OCI-LY1 (cell line): Measurements from ENCODE around the gene PLPP4.

Source experiments
- H2AFZ ChIP-seq: fragments of 200-600 bp; sonication (generic), shearing (Covaris generic); 2 replicates; pipeline ENCODE4 v1.6.0; 2014; ENCODE audit warnings: antibody characterized with exemption, mild to moderate bottlenecking, low read length
- H3F3A ChIP-seq: fragments of 200-600 bp; sonication (generic), shearing (Covaris generic); 2 replicates; pipeline ENCODE4 v1.6.0; 2014; ENCODE audit warnings: mild to moderate bottlenecking, antibody characterized with exemption, low read length, moderate library complexity; ENCODE audit not compliant: insufficient read depth
- H3K27ac ChIP-seq: fragments of 200-600 bp; sonication (generic); 2 replicates; pipeline ENCODE4 v1.5.1; 2014; ENCODE audit warnings: low read length, mixed run types, mild to moderate bottlenecking, low read depth; ENCODE audit not compliant: poor library complexity, severe bottlenecking
- H3K27me3 ChIP-seq: fragments of 200-600 bp; sonication (generic); 2 replicates; pipeline ENCODE4 v1.6.0; 2014; ENCODE audit warnings: antibody characterized with exemption, mild to moderate bottlenecking, low read length, moderate library complexity; ENCODE audit not compliant: insufficient read depth
- H3K36me3 ChIP-seq: fragments of 200-600 bp; sonication (generic); 2 replicates; pipeline ENCODE4 v1.6.1; 2014; ENCODE audit warnings: mild to moderate bottlenecking, antibody characterized with exemption, low read length, moderate library complexity, mixed read lengths; ENCODE audit not compliant: insufficient read depth
- H3K4me1 ChIP-seq: fragments of 200-600 bp; sonication (generic); 2 replicates; pipeline ENCODE4 v1.5.1; 2014; ENCODE audit warnings: mild to moderate bottlenecking, low read length, moderate library complexity; ENCODE audit not compliant: insufficient read depth, severe bottlenecking
- H3K4me2 ChIP-seq: fragments of 200-600 bp; sonication (generic), shearing (Covaris generic); 2 replicates; pipeline ENCODE4 v1.6.1; 2014; ENCODE audit warnings: low read length
- H3K4me3 ChIP-seq: fragments of 200-600 bp; sonication (generic); 2 replicates; pipeline ENCODE4 v1.5.1; 2014; ENCODE audit warnings: low read length, low read depth, mild to moderate bottlenecking, mixed read lengths; ENCODE audit not compliant: poor library complexity, severe bottlenecking
- H3K79me2 ChIP-seq: fragments of 200-600 bp; shearing (Covaris generic); 2 replicates; pipeline ENCODE4 v1.6.1; 2016; ENCODE audit warnings: mixed run types, low read length, mixed read lengths; ENCODE audit not compliant: insufficient read depth
- H3K9ac ChIP-seq: fragments of 200-600 bp; sonication (generic), shearing (Covaris generic); 2 replicates; pipeline ENCODE4 v1.6.1; 2014; ENCODE audit warnings: mild to moderate bottlenecking, low read length, mixed read lengths
- H3K9me2 ChIP-seq: fragments of 200-600 bp; sonication (generic), shearing (Covaris generic); 2 replicates; pipeline ENCODE4 v1.6.1; 2014; ENCODE audit warnings: low read depth, mild to moderate bottlenecking, low read length, mixed read lengths
- H3K9me3 ChIP-seq: fragments of 200-600 bp; shearing (Covaris generic); 2 replicates; pipeline ENCODE4 v1.6.1; 2014; ENCODE audit warnings: low read length, mixed read lengths
- H4K20me1 ChIP-seq: fragments of 200-600 bp; sonication (generic), shearing (Covaris generic); 2 replicates; pipeline ENCODE4 v1.6.0; 2016; ENCODE audit warnings: mild to moderate bottlenecking, low read length; ENCODE audit not compliant: insufficient read depth
- CTCF ChIP-seq: fragments of 200-600 bp; sonication (generic), shearing (Covaris generic); IDR thresholded peaks from 2 replicates; pipeline ENCODE4 v1.5.1; 2017; ENCODE audit warnings: mild to moderate bottlenecking, antibody characterized with exemption, low read length, moderate library complexity, mixed read lengths
- EZH2 ChIP-seq: fragments of 200-600 bp; sonication (generic), shearing (Covaris generic); IDR thresholded peaks from 2 replicates; pipeline ENCODE4 v1.8.0; 2017; ENCODE audit warnings: borderline replicate concordance, mixed run types, mild to moderate bottlenecking, antibody characterized with exemption, low read length, moderate library complexity, mixed read lengths

PLPP4 gene

GRCh38 chr10:120601999-120602398 lies 145.0 kb downstream of the PLPP4 start:
- Histone ChIP-seq H3K27ac (no peak overlapping the region), H3K79me2 (no peaks in the 10 kb centered on the region), H3K36me3 (no peaks in the 10 kb centered on the region), H3K4me3 (no peak overlapping the region), H3K9ac (no peak overlapping the region), H3K27me3 (no peaks in the 10 kb centered on the region), H3F3A (no peaks in the 10 kb centered on the region), H4K20me1 (no peaks in the 10 kb centered on the region), H3K9me2 (no peaks in the 10 kb centered on the region), H3K9me3 (no peaks in the 10 kb centered on the region), H2AFZ (no peak overlapping the region), H3K4me2 (no peak overlapping the region), H3K4me1 (peaks cover 5% of the 10 kb centered on the region)
- TF ChIP-seq EZH2 (no peak), CTCF (no peak)

GRCh38 chr10:120605410-120605809 lies 148.4 kb downstream of the PLPP4 start:
- H4K20me1 ChIP-seq, result no peaks in the 10 kb centered on the region
- H3K27ac ChIP-seq, result peak overlapping the region; percentile 51
- H3K4me3 ChIP-seq, result no peak overlapping the region
- no peak for TF ChIP-seq EZH2
- no peak for TF ChIP-seq CTCF
- H2AFZ ChIP-seq, result no peak overlapping the region
- no peaks in the 10 kb centered on the region for H3K27me3 ChIP-seq
- H3K9me2 ChIP-seq, result no peaks in the 10 kb centered on the region
- H3K9ac ChIP-seq, result no peak overlapping the region
- H3K9me3 ChIP-seq, result no peaks in the 10 kb centered on the region; the same call in 1 of the 2 replicates
- no peaks in the 10 kb centered on the region for H3K36me3 ChIP-seq
- peaks cover 5% of the 10 kb centered on the region for H3K4me1 ChIP-seq
- H3F3A ChIP-seq, result no peaks in the 10 kb centered on the region
- no peaks in the 10 kb centered on the region for H3K79me2 ChIP-seq
- no peak overlapping the region for H3K4me2 ChIP-seq

GRCh38 chr10:120606051-120606764 lies 149.2 kb downstream of the PLPP4 start:
- no peaks in the 10 kb centered on the region for H3K9me2 ChIP-seq
- H3K27me3 ChIP-seq, result no peaks in the 10 kb centered on the region
- peak overlapping the region; percentile 5 for H3K27ac ChIP-seq
- H3K9me3 ChIP-seq, result no peaks in the 10 kb centered on the region; the same call in 1 of the 2 replicates
- H3F3A ChIP-seq, result no peaks in the 10 kb centered on the region
- no peaks in the 10 kb centered on the region for H4K20me1 ChIP-seq
- no peak for TF ChIP-seq EZH2
- TF ChIP-seq CTCF, result no peak
- no peak overlapping the region for H3K9ac ChIP-seq
- no peaks in the 10 kb centered on the region for H3K36me3 ChIP-seq
- H3K79me2 ChIP-seq, result no peaks in the 10 kb centered on the region
- no peak overlapping the region for H3K4me2 ChIP-seq
- peaks cover 4% of the 10 kb centered on the region for H3K4me1 ChIP-seq
- H3K4me3 ChIP-seq, result no peak overlapping the region
- H2AFZ ChIP-seq, result no peak overlapping the region
